Progenitor cell of endocrine pancreas (in vitro differentiated cells): Measurements from ENCODE around the gene PITPNC1. TPM values are rescaled to one million over a fixed set of nuclear protein-coding genes. Genes with fewer than 3 reads are reported as not detected.

Experiments
- DNase-seq: peaks from one replicate; pipeline ENCODE4 v3.0.0; 2021; ENCODE audit warnings: low spot score; ENCODE audit not compliant: unreplicated experiment
- H3K27ac Mint-ChIP-seq: 2 replicates; pipeline ENCODE4 v1.8.0; 2021; ENCODE audit warnings: mild to moderate bottlenecking, moderate library complexity, mixed read lengths
- H3K27me3 Mint-ChIP-seq: 2 replicates; pipeline ENCODE4 v1.8.0; 2021; ENCODE audit warnings: mixed read lengths
- H3K36me3 Mint-ChIP-seq: 2 replicates; pipeline ENCODE4 v1.8.0; 2022; ENCODE audit warnings: mixed read lengths; ENCODE audit not compliant: insufficient read depth
- H3K4me1 Mint-ChIP-seq: 2 replicates; pipeline ENCODE4 v1.8.0; 2021; ENCODE audit warnings: low read depth, mixed read lengths
- H3K4me3 Mint-ChIP-seq: 2 replicates; pipeline ENCODE4 v1.8.0; 2021; ENCODE audit warnings: low read depth, mild to moderate bottlenecking, moderate library complexity, mixed read lengths
- H3K9me3 Mint-ChIP-seq: 2 replicates; pipeline ENCODE4 v1.8.0; 2021; ENCODE audit warnings: low read depth, mixed read lengths
- CTCF ChIP-seq: fragments of 200-600 bp; sonication (generic); IDR thresholded peaks from one replicate; pipeline ENCODE4 v1.5.0; 2021; ENCODE audit warnings: antibody characterized with exemption, mild to moderate bottlenecking; ENCODE audit not compliant: unreplicated experiment
- total RNA-seq: library from RNA; stranded (reverse); gene quantifications from 2 replicates; pipeline ENCODE4 v1.2.1, GENCODE V29; 2021

The PITPNC1 gene
- total RNA-seq, 1 donor from 2014 or later = 53.2 TPM

DNA sequence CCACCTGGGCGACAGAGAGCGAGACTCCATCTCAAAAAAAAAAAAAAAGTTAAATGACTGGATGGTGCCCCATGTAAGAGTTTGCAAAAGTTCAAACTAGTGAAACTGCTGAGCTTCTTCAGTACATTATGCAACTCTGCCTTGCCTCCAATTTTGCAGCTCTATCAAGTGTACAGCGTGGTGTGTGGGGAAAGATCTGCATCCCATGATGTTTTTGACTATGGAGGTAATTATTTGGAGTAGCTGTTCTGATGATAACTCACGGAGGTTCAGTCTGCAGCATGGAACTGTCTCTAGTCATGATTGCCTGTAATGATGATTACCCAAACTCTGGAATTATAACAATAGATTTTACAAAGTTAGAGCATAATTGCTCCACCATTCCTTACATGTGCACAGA, 149.6 kb downstream of the PITPNC1 start:
- Mint-ChIP-seq H3K4me3 (no peak overlapping the region), H3K9me3 (no peaks in the 10 kb centered on the region), H3K27ac (no peak overlapping the region), H3K36me3 (no peaks in the 10 kb centered on the region), H3K4me1 (peaks cover 42% of the 10 kb centered on the region), H3K27me3 (no peaks in the 10 kb centered on the region)
- DNase-seq = no peak
- TF ChIP-seq CTCF = no peak

DNA sequence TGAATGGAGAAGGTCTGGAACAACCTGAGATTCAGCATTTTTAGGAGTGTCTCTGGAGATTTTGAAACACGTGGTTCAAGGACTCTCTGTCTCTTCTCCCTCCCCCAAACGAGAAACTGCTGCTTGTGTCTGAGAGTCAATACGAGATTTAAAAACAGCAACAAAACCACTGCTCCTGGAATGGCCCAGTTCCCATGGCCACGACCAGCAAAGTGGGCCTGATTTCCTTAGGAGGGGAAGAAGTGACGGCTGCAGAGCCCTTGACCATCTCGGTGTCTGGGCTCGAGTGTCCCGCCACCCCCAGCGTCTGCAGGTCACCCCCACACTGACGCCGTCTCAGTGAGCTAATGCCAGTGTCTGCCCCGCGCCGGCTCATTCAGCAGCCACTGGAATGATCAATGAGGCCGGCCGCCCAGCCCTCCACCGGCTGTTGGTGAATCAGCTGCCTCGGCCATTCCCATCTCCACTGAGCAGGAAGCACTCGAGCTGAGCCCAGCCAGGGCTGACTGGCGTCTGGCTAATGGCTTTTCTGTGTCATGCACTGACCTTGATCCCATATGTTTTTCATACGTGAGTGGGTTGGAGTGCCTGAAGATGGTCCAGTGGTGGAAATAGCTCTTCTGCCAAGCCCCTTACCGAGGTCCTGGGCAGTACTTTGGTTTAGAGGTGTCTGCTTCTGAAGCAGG, 151.8 kb downstream of the PITPNC1 start:
- Mint-ChIP-seq H3K4me1 (peaks cover 45% of the 10 kb centered on the region), H3K27me3 (no peaks in the 10 kb centered on the region), H3K9me3 (no peaks in the 10 kb centered on the region), H3K27ac (peak overlapping the region; percentile 93), H3K4me3 (peak overlapping the region; percentile 47), H3K36me3 (no peaks in the 10 kb centered on the region)
- TF ChIP-seq CTCF = no peak
- peak; percentile 55 for DNase-seq

- H3K27me3 Mint-ChIP-seq = no peaks in the 10 kb centered on the region
- H3K27ac Mint-ChIP-seq = no peak overlapping the region
- no peak overlapping the region for H3K4me3 Mint-ChIP-seq
- no peak for TF ChIP-seq CTCF
- peaks cover 40% of the 10 kb centered on the region for H3K4me1 Mint-ChIP-seq
- no peaks in the 10 kb centered on the region for H3K9me3 Mint-ChIP-seq
- no peak for DNase-seq
- H3K36me3 Mint-ChIP-seq = peaks cover 9% of the 10 kb centered on the region
Measured at GRCh38 chr17:67531291-67531690, 154.2 kb downstream of the PITPNC1 start.

- Mint-ChIP-seq H3K27me3 (no peaks in the 10 kb centered on the region), H3K9me3 (no peaks in the 10 kb centered on the region), H3K27ac (peak overlapping the region; percentile 5), H3K4me1 (peaks cover 36% of the 10 kb centered on the region), H3K36me3 (peaks cover 17% of the 10 kb centered on the region), H3K4me3 (no peak overlapping the region)
- TF ChIP-seq CTCF = no peak
- DNase-seq = no peak
Measured at GRCh38 chr17:67532326-67532871, 155.3 kb downstream of the PITPNC1 start.

DNA sequence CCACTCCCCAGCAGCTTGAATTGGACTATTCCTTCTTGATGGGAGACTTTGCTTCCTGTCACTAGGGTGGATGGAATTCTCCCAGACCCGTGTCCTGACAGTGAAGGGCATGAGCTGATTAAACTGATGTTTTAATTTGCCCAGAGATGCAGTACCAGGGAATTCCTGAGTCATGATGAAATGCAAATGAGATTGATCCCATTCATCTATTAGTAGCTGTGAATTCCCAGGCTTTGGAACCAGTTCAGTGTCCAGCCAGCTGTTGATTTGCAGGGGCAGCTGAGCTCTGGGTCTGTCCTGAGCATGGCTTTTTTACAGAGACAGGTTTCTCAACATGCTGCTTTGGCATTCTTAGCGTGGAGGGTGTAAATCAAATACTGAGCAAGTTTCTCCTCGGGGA, 157.9 kb downstream of the PITPNC1 start:
- DNase-seq = no peak
- no peak overlapping the region for H3K27ac Mint-ChIP-seq
- H3K36me3 Mint-ChIP-seq = peaks cover 21% of the 10 kb centered on the region
- no peak overlapping the region for H3K4me3 Mint-ChIP-seq
- peaks cover 21% of the 10 kb centered on the region for H3K4me1 Mint-ChIP-seq
- H3K27me3 Mint-ChIP-seq = no peaks in the 10 kb centered on the region
- H3K9me3 Mint-ChIP-seq = no peaks in the 10 kb centered on the region
- no peak for TF ChIP-seq CTCF
